ENCODE measurements around the gene COPA.
"Not testable (repeated sequence)": the region's sequence is repeated elsewhere in the genome, so short reads cannot be mapped to it uniquely, and the experiment has no call there.

The COPA gene

GRCh38 chr1:160342953-160343869 lies at the start of gene COPA, which contains the start of gene NCSTN:
Gene COPA (minus strand): TSS chr1:160343250. CDS start chr1:160343170, 80 bp downstream.
Gene NCSTN (plus strand): TSS chr1:160343383. CDS start chr1:160343397, 14 bp downstream.
- peak; percentile 93 for DNase-seq (ENCODE audit: low spot score)

- DNase-seq (ENCODE audit: low spot score) = not testable (repeated sequence)
Observed at GRCh38 chr1:160388406-160388805, 45.4 kb upstream of the COPA start.

- not testable (repeated sequence) for DNase-seq (ENCODE audit: low spot score)
Observed at GRCh38 chr1:160384812-160385211, 41.8 kb upstream of the COPA start.

- no peak for DNase-seq (ENCODE audit: low spot score)
Observed at GRCh38 chr1:160377585-160378206, 34.6 kb upstream of the COPA start.

DNA sequence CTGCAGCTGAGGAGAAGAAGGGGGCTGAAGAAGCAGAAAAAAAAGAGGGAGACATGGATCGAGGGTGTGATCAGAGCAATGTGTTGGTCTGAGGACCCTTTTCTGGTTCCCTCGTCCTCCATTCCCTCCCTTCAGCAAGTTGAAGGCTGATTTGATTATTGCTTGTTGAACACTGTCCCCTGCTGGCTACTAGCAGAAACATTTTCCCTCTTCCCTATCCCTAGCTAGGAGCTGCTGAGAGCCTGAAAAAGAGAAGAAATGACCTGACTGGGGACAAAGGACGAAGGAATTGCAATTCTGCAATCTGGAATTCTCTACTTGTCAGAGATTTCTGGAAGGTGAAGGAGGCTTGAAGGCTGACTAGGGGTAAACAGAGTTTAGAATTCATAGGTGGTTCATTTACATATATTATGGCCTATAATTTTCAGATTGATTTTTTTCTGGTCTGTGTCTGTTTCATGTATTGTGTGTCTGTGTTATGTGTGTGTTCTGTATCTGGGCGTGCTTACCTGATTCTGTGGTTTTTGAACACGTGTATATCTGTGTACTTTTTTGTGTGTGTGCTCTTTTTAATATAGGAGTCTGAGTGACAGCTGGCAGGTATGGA lies 33.6 kb upstream of the COPA start:
- peak; percentile 67 for DNase-seq (ENCODE audit: low spot score)

DNA sequence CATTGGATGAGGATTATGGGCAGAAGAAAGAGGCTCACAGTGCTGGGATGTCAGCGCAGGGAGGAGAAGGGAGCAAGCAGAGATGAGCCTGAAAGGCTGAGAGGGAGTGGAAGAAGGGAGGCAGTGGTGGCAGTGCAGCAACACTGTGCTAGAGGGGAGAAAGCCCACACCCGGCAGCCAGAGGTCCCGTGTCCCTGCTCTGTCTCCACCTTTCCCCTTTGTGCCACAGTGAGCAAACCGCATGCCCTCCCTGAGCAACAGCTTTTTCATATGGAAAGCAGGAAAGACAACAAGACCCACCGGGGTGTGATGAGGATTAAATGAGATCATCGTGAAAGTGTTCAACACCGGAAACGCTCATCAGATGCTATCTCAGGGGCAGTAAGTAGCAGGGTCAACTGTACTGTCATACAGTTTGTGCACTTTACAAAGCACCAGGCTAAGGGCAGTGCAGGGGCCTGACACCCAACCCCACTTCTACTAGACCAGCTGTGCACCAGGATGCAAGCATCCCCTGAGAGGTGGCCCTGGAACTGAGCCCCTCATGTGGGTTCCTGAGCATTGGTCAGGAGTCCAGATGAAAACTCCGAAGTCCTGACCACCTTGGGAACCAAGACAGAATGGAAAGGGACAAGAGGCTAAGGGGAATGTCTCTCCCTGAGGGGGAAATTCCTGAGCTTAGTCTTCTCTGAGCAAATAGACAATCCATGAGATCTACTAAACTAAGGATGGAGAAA lies 32.9 kb upstream of the COPA start:
- DNase-seq (ENCODE audit: low spot score) = no peak

DNA sequence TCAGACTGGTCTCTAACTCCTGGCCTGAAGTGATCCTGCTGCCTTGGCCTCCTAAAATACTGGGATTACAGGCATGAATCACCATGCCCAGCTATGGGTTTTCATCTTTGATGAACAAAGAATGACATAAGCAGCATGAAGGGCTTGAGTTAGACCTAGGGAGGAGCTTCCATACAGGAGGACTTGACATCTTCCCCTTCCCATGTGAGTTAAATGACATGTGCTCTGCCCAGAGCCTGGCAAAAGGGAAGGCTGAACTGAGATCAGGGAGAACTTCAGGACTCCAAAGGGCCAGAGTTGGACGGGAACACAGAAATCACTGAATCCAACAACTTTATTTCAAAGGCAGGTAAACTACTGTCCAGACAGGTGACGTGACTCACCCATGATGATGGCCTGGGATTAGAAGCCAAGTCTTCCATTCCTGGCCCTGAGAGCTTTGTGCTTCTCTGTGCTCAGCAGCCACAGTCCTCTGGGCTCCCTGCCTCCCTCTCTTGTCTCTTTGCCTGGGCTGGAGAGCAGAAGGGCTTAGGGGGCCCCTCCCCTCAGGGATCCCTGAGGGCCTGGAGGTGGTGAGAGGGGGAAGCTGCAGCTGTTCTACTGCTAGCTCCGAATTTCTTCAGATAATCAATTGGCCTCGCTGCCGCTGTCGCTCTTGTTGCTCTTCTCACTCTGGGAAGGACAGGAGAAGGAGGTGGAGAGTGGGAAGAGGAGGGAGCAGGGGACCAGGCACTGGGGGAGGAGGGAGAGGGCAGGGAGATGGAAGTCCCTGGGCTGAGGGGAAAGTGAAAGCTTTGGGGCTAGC lies 31.5 kb upstream of the COPA start:
- no peak for DNase-seq (ENCODE audit: low spot score)

DNA sequence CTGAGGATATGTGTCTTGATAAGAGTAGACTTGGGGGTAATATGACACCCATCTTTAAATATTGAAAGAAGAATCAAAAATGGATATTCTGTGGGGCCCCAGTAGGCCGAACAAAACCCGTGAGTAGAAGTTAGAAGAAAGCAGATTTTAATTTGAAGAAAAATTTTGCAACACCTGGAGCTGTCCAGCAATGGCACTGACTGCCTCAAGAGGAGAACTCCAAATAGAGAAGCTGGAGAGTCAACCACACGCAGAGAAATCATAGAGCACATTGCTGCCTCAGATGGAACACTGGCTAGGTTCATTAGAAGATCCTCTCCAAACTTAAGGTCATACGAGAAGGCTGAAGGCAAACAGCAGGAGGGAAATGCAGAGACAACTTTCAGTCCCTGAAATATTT lies 30.6 kb upstream of the COPA start:
- DNase-seq (ENCODE audit: low spot score) = no peak

GRCh38 chr1:160371756-160372155 lies 28.7 kb upstream of the COPA start:
- DNase-seq (ENCODE audit: low spot score) = no peak

DNA sequence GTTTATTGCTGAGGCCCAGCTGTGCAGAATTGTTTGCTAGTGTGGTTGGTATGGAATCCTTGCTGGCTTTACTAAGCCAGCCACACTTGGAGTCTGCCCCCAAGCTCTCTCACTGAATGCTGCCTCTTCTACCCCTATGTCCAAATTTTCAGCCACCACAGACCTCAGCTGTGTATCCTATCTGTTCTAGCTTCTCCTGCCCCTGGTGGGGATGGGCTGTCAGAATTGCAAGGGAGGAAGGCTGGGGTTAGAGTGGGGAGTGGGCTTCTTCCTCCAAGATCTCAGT lies 28.2 kb upstream of the COPA start:
- DNase-seq (ENCODE audit: low spot score) = no peak

DNA sequence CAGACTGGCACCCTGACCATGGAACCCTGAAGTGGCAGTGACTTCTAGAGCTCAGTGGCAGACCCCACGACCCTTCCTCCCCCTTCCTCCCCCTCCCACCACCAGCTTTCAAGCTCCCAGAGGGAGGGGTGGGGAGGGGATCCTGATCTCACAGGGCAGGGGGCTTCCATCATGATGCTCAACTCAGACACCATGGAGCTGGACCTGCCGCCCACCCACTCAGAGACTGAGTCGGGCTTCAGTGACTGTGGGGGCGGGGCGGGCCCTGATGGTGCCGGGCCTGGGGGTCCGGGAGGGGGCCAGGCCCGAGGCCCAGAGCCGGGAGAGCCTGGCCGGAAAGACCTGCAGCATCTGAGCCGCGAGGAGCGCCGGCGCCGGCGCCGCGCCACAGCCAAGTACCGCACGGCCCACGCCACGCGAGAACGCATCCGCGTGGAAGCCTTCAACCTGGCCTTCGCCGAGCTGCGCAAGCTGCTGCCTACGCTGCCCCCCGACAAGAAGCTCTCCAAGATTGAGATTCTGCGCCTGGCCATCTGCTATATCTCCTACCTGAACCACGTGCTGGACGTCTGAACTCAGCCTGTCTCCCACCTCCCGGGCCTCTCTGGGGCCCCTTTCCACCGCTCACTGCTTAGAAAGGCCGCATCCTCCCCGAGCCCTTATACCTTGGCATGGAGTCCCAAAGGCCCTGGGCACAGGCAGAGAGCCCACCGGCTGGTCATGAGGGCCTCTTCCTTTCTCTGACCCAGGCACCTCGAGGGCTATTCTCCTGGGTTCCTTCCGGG lies 27.7 kb upstream of the COPA start:
- DNase-seq (ENCODE audit: low spot score) = no peak

GRCh38 chr1:160369087-160369486 lies 26.0 kb upstream of the COPA start:
- DNase-seq (ENCODE audit: low spot score) = no peak

- DNase-seq (ENCODE audit: low spot score) = peak; percentile 12
Observed at GRCh38 chr1:160367934-160368923, 25.2 kb upstream of the COPA start.

GRCh38 chr1:160367516-160367900 lies 24.5 kb upstream of the COPA start:
- DNase-seq (ENCODE audit: low spot score) = no peak

DNA sequence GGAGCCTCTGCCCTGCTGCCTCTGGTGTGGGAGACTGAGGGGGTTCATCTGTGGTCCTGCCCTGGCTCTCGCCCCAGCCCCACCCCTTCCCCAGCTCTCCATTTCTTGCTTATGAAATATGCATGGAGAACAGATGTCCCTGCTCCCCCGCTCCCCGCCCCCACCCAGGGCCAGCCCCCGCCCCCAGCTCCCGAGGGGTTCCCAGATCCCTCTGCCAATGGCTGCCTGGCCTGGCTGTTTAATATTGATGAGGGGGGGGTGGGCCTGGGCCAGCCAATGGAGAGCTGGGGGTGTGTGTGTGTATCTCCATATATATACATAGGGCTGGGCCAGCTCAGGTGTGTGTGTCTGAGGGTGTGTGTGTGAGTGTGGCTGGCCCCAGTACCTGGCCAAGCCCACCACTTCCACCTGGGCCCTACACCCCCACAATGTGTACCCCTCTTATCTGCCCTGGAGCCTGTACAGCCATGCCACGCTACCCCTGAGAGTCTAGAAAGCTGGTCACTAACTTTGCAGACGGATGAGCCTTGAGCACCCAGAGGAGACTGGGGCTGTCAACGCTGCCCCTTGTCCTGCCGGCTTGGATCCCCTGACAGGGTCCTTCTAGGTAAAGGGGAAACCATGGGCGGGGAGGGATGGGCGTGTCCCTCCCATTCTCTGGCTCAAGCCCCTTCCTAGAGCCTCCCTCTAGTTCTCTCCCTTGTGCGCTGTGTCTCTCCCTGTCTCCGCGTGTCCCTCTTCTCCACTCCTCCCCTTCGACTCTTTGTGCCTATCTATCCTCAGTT lies 23.9 kb upstream of the COPA start, which contains the start of gene NHLH1:
TSS of gene NHLH1 (plus strand) at position 341 of the 785 bp plus-strand sequence. CDS start 3,661 bp downstream, outside the sequence.
- DNase-seq (ENCODE audit: low spot score) = no peak

- no peak for DNase-seq (ENCODE audit: low spot score)
Observed at GRCh38 chr1:160365325-160365724, 22.3 kb upstream of the COPA start.

- DNase-seq (ENCODE audit: low spot score) = no peak
Observed at GRCh38 chr1:160363951-160364735, 21.1 kb upstream of the COPA start.

GRCh38 chr1:160363010-160363409 lies 20.0 kb upstream of the COPA start:
- no peak for DNase-seq (ENCODE audit: low spot score)

Data from hematopoietic multipotent progenitor cell treated with erythropoietin and hydrocortisone succinate and interleukin-3 and kit ligand, for 17 days (in vitro differentiated cells).